ENCODE data around the gene ELMO3.

Gene ELMO3

DNA sequence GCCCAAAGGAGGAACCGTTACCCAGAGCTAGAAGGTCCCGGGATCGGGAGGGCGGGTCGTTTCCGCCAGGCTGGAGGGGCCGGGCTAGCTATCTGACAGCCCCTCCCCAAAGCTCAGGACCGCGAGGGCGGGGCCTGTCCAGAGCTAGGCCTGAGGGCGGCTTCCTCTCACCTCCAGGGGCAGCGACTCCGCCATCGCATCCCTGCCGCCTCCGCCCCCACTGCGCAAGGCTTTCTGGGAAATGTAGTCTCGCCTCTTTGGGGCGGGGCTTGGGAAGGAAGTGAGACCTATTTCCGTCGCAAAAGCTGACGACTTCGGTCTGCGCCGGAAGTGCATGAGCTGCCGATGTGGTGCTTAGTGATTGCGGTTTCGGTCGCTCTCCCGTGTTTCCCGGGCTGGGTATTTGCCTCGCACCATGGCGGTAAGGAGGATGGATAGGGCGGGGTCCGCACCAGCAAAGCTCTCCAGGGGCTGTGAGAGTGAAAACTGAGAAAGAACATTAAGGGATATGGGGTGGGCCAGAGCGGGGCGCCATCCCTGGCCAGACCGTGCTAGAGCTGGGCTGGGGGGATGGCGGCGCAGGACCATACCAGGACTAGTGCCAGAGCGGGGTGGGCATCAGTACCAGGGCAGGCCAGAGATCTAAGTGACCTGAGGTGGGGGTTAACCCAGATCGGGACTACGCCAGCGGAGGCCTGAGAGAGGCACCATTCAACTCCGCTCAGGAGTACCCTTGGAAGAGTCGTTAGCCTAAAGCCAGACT lies 28.1 kb downstream of the ELMO3 start, which contains the start of gene TMEM208:
Gene TMEM208 (plus strand): TSS at position 327 of the 763 bp plus-strand sequence. CDS start 89 bp downstream, at position 416.
- peak; percentile 95 for DNase-seq

DNA sequence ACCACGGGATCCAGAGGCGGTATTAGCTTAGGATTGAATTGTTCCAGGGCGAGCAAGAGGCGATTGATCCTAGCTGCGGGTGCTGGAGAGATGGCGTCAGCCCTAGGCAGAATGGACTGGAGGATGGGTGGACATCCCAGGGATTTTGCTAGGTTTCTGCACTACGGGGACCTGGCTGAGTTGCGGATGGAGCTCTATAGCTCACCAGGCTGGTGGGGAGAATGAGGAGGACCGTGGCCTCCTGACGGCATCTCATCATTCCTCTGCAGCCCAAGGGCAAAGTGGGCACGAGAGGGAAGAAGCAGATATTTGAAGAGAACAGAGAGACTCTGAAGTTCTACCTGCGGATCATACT lies 28.6 kb downstream of the ELMO3 start:
- no peak for DNase-seq

DNA sequence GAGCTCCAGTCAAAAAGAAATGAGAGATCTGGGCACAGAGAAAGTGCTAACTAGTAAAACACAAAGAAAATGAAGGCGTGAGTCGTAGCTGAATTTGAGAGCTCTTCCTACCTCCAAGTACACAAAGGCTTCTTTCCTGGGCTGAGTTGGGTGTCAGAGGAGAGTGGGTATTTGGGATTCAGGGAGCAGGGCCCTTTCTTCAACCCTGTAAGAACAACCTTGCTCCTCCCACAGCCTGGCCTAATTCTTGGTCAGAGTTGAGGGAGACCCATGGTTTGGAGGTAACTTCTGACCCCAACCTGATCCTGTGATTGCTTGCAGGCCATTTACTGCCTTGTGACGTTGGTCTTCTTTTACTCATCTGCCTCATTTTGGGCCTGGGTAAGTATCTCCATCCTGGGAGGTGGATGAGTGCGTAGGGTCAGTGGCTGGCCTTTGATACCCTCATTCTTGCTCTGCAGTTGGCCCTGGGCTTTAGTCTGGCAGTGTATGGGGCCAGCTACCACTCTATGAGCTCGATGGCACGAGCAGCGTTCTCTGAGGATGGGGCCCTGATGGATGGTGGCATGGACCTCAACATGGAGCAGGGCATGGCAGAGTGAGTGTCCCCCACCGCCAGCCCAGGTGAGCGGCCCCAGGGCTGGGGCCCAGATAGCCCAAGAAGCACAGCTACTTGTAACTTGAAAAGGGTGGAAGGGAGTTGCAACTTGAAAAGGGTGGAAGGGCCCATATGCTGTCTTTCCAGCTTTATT lies 29.3 kb downstream of the ELMO3 start:
- no peak for DNase-seq

DNA sequence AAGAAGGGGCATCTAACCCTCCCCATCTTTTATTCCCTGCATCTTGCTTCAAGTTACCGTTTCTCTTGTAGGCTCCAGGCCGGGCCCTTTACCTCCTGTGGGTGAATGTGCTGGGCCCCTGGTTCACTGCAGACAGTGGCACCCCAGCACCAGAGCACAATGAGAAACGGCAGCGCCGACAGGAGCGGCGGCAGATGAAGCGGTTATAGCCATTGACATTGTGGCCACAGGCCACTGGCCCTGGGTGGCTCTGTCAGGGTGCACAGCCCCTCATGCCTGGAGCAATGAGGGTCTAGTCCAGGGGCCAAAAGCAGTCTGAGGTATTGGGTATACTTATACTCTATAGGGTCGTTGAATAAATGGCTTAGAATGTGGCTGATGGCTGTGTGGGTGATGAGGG lies 30.0 kb downstream of the ELMO3 start:
- no peak for DNase-seq

DNA sequence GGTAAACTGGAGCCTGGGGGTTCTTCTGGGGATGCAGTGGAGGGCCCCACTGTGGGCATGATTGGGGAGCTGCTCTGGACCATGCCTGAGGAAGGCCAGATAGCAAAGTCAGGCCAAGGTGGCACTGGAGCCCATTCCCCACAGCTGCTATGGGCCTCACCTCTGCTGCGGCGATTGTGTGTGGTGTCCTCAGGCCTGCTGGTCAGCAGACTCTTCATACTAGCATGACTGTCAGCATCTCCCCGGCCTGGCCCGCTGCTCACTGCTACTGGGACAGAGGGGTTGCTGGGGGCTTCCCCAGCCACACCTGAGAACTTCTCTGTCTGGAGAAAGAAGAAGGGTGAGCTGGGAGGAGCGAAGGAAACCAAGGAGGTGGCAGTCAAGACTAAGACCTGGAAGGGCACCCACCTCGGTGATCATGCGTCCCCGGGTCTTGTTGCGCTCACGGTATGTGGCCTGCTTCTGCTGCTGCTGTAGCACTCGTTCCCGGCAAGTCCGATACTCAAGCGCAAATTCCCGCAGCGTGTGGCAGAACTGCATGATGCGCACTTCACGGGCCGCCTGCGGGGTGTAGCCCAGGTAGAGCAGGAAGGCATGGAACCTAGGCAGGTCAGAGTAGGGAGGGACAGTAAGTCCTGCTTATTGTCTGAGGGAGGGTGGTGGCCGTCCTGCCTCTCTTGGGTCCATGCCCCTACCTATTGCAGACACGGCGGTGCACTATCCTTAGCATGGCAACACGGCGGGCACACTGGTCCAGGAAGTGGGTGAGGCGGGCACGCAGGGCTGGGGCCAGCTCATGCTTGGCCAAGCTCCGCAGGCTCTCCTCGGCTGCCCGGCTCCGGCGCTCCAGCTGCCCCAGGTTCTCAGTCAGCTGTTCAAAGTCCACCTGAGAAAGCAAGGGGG lies 31.2 kb downstream of the ELMO3 start:
- DNase-seq = no peak

DNA sequence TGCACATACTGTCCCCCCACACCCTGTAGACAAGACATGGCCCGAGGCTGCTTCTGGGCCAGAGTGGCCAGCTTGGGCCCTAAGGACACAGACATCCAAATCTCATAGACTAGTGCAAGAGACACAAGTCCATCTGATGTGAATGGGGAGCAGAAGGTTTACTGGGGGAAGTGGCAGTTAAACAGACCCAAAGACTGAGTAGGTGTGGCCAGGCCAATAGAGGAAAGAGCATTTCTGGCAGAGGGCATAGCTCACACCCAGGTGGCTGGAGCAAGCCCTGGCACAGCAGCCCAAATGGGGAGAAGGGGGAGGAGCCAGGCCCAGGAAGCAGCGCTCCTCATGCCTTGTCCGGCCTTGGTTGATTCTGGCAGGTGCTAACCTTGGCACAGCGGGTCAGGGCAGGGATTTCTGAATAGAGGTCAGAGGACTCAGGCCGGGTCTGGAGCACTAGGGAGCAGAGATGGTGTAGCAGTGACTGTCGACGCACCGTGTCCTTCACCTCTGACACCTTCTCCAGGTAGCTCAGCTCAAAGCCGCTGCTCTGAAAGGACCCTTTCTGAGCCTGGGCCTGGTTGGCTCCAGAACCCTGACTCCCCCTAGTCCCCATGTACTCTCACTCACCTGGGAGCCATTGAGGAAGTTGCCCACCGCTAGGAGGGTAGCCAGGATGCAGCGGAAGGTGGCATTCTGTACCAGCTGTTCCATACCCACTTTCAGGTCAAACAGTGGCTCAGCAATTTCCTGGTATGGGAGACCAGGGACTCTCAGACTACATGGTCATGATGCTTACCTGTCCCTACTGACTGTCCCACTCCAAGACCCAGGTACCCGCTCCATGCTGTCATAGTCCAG lies 32.1 kb downstream of the ELMO3 start:
- no peak for DNase-seq

DNA sequence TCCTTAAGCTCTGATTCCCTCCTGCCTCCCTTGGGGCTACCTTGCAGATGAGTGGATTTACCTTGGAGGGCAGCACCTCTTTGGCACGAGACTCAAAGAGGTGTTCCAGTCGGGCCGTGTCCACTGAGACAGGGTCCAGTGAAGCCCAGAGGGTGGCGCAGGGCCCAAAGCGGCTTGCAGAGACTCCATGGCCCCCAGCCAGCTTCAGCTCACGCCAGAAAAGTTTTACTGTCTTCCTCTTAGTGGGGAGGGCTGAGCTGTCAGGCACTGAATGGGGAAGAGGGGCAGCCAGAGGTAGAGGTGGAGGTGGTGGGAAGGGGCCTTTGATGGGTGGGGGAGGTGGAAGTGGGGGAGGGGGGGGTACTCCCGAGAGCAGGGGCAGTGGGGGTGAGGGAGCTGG lies 34.7 kb downstream of the ELMO3 start:
- no peak for DNase-seq

DNA sequence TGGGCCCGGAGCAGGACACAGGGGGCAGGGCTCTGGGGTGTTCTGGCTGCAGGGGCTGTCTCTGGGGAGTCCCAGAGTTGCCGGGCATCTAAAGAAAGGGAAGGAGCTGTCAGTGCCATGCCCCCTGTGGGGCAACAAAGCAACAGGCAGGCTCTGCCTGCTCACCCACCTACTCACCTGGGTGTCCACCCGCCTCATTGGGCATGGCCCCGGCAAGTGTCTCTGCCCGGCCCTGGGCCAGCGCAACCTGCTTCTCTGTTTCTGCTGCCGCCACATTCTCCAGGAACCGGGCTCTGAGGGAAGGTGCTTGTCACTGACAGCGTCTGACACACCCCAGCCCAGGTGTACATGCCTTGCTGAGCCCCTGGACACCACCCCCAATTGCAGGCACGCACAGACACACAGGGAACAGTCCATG lies 35.3 kb downstream of the ELMO3 start:
- no peak for DNase-seq

DNA sequence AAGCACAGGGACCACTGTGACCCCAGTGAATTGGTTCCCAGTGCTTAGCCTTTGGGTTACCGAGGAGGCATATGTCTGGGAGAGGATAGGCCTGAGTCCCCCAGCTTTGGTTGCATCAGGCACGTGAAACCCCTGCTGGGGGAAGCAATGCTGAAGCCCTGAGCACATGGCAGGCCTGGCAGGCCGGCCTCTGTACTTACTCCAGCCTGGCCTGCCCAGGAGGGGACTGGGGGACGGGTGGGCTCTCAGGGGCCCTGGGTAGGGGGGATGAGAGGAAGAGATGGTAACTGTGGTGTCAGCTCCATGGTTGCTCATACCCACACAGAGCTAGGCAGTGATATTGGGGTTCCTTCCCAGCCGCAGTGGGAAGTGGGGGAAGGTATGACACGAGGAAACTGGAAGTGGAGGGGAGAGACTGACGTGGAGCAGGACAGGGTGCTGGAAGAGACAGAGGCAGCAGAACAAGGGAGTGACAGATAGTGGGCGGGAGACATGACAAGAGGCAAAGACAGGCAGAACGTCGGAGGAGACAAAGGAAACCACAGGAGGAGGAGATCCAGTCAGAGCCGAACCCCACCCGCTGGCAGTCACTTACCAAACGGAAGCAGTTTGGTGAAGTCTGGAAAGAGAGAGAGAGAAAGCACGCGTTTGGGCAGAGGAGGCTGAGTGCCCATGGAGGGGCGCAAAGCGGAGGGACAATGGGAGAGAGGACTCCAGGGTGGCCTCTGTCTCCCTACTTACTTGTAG lies 37.1 kb downstream of the ELMO3 start:
- no peak for DNase-seq

DNA sequence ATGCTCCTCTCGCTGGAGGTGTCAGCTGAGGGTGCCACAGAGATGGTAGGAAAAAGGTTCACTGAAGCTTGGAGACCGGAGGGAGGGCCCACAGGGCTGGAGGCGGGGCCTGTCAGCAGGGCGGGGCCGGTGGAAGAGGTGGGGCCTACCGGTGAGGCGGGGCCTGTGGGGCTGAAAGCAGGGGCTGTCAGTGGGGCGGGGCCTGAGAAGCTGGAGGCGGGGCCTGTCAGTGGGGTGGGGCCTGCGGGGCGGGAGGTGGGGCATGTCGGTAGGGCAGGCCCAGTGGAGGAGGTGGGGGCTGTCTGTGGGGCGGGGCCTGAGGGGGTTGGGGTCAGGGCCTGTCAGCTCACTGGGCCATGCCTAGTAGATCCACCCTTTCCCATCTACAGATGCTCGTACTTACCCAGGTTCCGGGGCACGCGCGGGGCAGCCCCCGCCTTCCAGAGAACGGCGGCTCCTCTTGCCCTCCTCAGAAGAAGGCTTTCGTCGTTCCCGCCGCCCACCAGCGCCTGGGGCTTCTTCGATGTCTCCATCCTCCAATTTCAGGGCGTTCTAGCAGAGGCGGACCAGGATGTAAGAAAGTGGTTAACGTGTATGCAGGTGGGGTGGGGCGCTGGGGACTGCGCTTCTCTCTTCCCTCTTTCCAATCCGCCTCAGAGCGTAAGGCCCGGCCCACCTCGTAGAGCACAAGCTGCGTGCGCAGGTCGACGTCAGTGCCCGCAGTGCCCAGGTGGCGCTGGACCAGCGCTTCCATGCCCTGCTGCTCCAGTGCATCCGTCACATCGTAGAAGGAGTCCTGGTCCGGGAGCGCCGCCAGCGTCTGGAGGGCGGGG lies 37.8 kb downstream of the ELMO3 start:
- peak; percentile 35 for DNase-seq

DNA sequence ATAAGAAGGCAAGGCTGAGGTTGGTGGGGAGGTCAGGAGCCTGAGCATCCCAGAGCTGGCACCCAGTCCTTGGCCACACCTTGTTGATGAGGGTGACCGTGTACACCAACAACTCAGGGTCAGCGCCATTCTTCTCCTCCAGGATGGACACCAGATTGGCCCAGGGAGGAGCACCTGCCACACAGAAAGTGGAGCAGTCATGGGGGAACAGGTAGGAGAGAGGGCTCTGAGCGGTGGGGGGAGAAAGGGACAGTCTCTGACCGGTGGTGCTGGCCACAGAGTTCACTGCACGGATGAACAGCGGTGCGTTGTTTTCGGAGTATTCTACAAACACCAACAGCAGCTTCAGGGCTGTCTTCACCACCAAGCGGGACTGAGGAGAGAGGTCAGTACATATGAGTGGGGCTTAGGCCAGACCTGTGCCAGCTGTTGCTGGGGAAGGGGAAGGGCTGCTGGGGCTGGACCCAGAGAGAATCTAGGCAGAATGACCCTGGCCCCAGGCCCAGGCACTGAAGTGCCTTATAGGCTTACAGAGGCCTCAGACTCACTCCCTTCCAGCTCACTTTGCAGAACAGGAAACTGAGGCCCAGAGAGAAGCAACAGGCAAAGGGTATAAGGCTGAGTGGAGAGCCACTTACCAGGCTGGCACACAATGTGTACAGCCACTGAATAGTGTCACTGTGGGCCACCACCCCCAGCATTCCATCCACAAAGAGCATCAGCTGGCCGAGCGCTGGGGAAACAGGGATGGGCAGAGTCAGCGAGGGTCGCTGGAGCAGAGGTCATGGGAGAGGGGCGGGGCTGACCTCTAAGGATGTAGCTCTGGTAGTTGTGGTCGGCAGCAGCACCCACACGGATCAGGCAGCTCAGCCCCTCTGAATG lies 38.7 kb downstream of the ELMO3 start:
- no peak for DNase-seq

DNA sequence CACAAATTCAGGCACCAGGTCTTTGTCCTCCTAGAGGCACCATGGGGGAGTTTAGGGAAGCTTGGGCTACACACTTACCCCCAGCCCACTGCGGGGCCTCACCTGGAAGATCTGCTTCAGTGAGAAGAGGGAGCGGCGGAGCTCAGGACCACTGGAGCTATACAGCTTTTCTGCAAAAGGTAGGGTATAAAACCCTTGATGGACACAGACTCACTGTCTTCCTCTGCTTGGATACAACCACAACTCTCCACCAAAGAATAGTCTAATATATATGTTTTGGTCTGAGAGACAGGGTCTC lies 39.3 kb downstream of the ELMO3 start:
- DNase-seq = no peak

DNA sequence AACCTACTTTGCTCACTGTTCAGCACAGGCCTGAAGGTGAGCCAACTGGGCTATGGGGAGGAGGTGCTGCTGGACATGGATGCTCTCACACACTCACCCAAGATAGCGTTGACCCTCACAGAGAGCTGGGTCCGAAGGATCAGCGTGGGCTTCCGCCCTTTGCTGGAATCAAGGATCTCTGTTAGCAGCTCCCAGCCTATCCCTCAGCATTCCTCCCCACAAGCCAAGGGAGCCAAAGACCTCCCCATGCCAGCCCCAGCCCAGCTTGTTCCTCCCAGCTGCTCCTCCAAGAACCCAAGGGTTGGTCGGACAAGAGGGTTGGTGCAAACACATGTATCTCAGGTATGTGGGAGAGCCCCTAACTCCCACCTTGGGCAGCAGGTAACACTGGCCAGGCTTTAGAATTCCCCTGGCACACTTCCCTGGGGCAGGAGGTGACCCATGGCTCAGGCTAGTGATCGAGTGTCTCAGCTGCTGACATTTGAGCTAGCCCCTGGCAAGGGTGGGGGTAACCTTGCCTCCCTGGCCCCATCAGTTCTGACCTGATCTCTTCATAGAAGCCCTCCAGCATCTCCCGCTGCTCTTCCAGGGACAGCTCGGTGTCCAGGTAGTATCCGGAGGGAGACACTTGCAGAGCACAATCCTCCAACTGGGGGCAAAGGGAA lies 40.0 kb downstream of the ELMO3 start:
- no peak for DNase-seq

DNA sequence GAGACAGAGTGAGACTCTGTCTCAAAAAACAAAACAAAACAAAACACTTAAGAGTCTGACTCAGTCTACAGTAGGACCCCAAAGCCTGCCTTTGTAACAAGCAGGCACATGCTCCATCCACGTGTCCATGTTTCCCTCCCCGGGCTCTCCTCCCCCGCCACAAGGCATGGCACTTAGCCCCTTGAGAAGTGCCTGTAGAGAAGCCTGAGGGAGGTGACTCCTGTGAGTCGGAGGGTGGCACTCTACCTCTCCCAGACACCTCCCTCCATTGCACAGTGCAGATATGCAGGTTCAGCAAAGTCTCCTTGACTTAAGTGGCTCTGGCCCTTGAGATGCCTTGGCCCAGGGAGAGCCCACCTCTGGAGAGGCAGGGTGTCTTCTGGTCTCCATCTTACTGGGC lies 41.6 kb downstream of the ELMO3 start:
- DNase-seq = no peak

DNA sequence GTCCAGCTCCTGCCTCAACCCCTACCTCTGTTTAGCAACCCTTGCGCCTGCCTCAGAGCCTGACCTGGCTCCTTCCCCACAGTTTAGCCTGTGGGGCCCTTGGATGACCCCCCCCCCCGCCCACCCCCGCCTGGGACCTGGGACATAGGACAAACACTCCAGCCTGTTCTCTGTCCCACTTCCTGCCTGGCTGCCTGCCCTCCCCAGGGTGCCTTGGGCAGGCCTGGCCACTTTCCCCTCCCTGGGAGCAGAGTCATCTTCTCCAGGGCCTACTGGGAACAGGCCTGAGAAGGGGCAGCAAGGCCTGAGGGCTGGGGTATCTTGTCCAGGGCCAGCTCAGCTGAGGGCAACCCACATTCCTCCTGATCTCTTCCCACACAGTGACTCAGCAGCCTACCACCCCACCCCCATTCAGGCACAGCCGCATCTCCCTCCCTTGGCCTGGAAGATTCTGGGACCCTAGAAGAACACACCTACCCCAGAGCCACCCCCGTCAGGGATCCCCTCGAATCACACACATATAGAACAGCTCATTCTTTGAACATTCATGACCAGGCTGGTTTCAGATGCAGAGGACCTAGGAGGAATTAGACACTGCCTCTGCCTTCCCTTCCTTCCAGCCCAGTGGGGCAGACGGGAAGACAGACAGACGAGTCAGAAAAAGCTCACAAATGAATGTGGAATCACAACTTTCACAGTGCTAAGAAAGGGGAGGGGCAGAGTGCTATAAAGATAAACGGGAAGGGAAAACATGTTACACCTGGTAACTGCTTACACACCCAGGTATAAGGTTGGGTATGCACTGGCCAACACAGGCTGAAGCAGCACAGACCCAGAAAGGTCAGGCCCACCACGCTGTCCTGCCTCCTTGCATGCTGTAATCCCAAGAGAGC lies 42.3 kb downstream of the ELMO3 start:
- peak; percentile 78 for DNase-seq

DNA sequence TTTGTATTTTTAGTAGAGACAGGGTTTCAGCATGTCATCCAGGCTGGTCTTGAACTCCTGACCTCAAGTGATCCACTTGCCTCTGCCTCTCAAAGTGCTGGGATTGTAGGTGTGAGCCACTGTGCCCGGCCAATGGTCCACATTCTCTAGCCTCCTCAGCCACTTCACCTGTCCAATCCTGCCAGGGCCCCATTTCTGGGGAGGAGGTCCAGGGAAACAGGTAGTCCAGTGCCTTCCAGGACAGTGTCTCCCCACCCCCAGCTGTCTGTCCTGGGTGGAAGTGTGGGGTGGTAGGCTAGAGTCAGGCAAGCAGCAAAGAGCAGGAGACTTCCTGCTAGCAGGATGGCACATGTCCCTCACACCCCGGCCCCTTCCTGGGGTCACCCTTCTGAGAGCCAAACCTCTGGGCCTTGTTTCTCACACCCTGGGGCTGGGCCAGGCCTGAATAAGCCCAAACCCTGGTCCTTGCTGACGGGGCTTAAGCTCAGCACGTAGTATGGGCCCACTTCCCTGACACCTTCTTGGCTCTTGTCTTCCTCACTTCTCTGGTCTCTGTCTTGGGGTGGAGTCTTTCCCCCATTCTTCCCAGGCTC lies 43.3 kb downstream of the ELMO3 start:
- no peak for DNase-seq

DNA sequence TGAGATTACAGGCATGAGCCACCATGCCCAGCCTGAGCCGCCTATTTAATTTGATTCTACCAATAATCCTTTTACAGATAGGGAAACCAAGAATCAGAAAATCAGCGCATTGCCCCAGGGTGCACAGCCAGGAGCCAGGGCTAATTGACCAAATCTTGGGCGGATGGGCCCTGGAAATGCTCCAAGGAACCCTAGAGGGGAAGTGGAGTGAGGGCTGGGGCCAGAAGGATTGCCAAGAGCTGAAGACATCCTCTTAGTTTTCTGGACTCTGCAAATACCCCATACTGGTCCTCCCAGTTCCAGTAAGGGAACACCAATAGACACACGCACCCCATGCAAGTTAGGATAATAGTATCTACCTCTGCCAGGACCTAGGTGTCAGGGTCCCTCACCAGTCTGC lies 44.5 kb downstream of the ELMO3 start:
- DNase-seq = no peak

Measured in HCEC 1CT (cell line).